ENCODE data around the gene MAN1C1.

MAN1C1 gene

DNA sequence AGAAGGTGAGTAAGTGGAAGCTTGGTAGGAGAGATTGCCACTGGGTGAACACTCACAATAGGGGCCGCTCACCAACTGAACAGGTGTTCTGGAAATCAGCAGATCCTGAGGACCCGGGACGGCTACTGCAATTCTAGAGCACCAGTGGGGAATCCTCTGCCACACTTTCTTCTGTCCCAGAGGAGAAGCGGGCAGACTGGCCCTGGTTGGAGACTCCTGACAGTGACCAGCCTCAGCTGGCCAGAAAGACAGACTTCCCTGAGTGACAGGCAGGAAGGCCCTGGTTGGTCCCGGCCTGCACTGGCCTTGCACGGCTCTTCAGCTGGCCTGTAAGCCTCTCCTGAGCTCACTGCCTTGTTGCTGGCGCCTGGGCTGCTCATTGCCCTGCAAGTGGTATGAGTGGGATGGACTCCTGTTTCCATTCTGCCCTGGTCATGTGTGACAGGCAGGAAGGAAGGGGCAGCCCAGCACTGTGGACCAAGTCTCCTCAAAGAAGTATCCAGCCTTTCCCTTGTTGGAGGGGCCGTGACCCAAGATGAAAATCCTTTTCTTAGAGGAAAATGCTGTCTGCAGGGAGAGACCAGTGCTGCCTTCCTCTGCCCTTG lies 34.5 kb downstream of the MAN1C1 start:
- peak; percentile 24 for DNase-seq (ENCODE audit: low spot score)

DNA sequence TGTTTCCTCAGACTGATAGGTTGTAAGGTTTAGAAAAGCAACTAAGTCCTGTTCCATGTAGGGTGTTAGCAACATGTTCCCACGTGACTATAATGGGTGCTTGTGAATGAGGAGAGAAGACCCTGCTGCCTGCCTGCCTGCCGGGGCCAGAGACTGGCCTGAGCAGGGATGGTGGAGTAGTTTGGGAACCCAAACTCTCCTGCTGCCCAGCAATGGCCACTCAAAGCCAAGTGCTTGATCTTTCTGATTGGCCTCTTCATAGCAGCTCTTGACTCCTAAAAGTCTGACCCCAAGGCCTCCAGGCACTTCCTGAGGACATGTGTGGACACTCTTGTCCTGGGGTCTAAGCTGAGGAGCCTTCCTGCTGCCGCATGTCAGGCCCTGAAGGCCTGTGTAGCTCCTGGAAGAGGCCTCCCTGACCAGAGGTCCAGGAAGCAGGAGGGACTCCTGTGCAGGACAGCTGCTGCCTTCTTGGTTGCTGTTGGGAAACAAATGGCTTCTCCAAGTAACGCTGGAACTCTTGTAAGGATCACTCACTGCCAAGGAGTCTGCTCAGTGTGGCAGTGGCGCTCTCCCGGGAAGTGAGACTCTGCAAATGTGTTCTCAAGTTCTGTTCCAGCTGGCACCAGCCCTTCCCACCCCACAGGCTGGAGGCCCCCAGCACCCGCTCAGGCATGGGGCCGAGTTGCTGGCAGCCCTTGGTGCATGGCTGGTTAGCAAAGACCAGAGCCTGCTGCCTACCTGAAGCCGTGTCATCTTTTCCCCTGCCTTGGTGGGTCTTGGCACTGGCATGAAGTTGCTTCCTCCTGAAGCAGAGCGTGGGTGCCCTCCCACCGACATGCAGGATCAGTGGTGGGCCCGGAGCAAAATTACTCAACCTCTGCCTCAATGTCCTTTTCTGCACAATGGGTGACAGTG lies 35.5 kb downstream of the MAN1C1 start:
- DNase-seq (ENCODE audit: low spot score): peak; percentile 68
- no peak overlapping the region for H3K27ac ChIP-seq
- TF ChIP-seq, protein P1, sequence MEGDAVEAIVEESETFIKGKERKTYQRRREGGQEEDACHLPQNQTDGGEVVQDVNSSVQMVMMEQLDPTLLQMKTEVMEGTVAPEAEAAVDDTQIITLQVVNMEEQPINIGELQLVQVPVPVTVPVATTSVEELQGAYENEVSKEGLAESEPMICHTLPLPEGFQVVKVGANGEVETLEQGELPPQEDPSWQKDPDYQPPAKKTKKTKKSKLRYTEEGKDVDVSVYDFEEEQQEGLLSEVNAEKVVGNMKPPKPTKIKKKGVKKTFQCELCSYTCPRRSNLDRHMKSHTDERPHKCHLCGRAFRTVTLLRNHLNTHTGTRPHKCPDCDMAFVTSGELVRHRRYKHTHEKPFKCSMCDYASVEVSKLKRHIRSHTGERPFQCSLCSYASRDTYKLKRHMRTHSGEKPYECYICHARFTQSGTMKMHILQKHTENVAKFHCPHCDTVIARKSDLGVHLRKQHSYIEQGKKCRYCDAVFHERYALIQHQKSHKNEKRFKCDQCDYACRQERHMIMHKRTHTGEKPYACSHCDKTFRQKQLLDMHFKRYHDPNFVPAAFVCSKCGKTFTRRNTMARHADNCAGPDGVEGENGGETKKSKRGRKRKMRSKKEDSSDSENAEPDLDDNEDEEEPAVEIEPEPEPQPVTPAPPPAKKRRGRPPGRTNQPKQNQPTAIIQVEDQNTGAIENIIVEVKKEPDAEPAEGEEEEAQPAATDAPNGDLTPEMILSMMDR (IDR thresholded peaks at IDR 0.05): no peak

More for the DNA sequence above, 34.5 kb downstream of the MAN1C1 start:
- H3K27ac ChIP-seq: no peak overlapping the region
- no peak overlapping the region for H3K4me3 ChIP-seq
- TF ChIP-seq, protein P1 (IDR thresholded peaks at IDR 0.05): no peak

DNA sequence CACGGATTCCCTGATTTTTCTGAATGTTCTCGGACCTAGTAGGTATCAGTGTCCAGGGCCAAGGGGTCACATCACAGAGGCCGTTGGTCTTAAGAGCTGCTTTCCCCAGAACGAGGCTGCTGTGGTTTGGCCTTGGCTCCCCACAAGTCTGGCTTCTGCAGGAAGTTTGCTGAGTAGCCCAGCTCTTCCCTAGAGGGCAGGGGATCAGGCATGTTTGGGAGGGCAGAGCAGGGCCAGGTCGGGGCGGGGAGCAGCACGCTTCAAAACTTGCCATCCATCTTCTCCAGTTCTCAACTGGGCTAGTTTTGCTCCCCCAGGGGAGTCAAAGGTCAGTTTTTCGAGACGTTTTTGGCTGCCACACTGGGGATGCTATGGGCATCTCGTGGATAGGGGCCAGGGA lies 37.0 kb downstream of the MAN1C1 start:
- Histone ChIP-seq H3K4me3 (no peak overlapping the region), H3K27ac (no peak overlapping the region)
- no peak for DNase-seq (ENCODE audit: low spot score)
- TF ChIP-seq, protein P1 (IDR thresholded peaks at IDR 0.05): no peak

More for the DNA sequence above, 35.5 kb downstream of the MAN1C1 start:
- no peak overlapping the region for H3K4me3 ChIP-seq

DNA sequence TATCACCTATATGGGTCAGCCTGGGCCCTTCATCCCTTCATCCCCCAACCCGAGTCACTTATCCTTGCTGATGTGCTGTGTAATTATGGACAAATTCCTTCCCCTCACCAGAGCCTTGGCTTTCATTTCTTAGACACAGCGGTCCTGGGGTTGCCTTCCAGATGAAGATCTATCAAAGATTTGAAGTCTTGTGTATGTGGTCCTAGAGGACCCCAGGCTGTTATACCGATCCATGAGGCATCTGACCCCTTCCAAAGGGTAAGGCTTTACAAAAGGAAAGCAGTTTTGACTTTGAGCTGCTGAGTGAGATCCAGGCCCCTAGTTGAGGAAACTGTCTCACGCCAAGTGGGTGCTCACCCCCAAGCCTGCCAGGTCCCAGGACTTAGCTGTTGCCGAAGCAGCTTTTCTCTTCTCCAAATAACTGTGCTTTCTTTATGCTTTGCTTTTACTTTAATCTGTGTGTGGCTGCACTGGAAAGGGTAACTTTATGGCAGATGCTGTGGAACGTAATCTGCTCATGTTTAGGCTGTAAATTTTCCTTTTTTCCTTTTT lies 37.6 kb downstream of the MAN1C1 start:
- H3K4me3 ChIP-seq: no peak overlapping the region
- DNase-seq (ENCODE audit: low spot score): no peak
- TF ChIP-seq, protein P1 (IDR thresholded peaks at IDR 0.05): no peak
- H3K27ac ChIP-seq: no peak overlapping the region

DNA sequence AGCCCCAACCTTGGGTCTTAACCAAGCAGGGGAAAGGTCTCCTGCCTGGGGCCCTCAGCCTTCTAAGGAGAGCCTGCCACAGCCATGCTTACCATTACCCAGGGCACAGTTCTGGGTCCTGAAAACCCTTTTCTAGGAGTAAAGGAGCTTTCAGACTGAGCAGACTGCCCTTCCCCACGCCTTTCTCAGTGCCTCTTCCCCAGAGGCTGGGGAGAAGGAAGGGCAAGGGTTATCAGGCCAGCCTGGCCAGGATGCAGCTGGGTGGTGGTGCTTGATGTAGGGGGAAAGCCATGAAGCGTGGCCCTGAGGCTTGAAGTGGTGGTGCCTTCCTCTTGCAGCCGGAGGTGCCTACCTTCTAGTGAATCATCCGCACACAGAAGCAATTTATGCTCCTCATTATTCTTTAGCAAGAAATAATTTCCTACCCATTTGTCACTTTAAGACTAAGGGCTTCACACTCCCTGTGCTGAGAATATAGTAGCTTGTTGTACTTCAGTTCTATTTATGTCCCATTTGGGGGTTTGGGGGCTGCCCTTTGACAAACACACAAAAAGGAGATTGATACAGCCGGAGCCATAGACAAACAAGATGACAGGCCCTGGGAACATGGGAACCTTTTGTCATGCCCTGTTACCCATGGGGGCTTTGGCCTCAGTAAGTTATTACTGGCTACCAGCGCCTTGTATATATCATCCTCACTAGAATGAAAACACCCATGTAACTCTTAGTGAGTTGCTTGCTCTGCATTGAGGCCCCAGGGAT lies 40.7 kb downstream of the MAN1C1 start:
- Histone ChIP-seq H3K4me3 (no peak overlapping the region), H3K27ac (no peak overlapping the region)
- TF ChIP-seq, protein P1 (IDR thresholded peaks at IDR 0.05): no peak
- DNase-seq (ENCODE audit: low spot score): peak; percentile 9

DNA sequence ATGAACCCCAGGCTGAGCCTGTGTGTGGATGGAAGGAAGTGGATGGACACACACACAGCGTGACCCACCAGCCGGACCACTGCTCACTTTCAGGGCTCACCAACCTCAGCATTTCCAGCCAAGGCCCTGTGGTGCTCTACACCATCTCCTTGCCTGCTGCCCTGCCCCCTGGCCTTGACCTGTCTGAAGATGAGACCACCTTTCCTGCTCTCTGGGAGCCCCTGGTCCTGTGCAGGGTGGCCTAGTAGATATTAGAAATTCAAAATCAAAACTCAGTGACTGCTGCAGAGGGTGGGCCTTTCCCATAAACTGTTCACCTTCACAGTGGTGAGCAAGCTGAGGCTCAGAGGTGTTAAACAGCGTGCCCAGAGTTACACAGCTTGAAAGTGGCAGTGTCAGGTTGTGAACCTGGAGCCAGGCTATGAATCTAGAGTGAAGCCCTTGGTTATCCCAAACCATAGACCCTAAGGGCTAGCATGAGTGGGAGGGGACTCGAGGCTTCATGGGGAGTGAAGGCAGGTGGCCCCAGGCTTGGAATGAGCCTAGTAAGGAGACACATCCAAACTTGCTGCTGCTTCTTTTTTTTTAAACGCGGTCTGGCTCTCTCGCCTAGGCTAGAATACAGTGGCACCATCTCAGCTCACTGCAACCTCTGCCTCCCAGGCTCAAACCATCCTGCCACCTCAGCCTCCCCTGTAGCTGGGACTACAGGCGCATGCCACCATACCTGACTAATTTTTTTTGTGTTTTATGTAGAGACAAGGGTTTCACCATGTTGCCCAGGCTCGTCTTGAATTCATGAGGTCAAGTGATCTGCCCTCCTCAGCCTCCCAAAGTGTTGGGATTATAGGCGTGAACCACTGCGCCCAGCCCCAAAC lies 41.5 kb downstream of the MAN1C1 start:
- Histone ChIP-seq H3K4me3 (no peak overlapping the region), H3K27ac (no peak overlapping the region)
- DNase-seq (ENCODE audit: low spot score): peak; percentile 59
- TF ChIP-seq, protein P1 (IDR thresholded peaks at IDR 0.05): no peak

Data from coronary artery (tissue), 2 donors.